Pancreas (tissue), 10 donors: ENCODE results near the gene PSMG3. TPM values are rescaled to one million over a fixed set of nuclear protein-coding genes. Genes with fewer than 3 reads are reported as not detected.

Experiments
- ATAC-seq, 4 donors: fragments of 200-7000 bp; cut with Tn5 transposase; one replicate each; pipeline versions ENCODE4 v1.8.0 to v1.9.1; 2020; ENCODE audit warnings: mild to moderate bottlenecking in 4 of 4, moderate library complexity in 4 of 4
- DNase-seq, 6 donors: peaks; one replicate each; pipeline ENCODE4 v3.0.0-alpha.2; 2020
- FAIRE-seq: peaks from 2 replicates; lab custom pipeline; 2012; peaks lifted over from hg19 to GRCh38; lab: Jason Lieb, UNC
- H3K27ac ChIP-seq, 4 donors: fragments of 200-600 bp; sonication (generic); 1 replicate in 3 of 4; 2 replicates in 1 of 4; pipeline versions ENCODE4 v1.5.0 to v1.8.0; 2020
- H3K27me3 ChIP-seq, 4 donors: fragments of 200-600 bp; one replicate each; pipeline ENCODE4 v1.8.0; 2021
- H3K36me3 ChIP-seq, 3 donors: fragments of 200-600 bp; sonication (generic) in 1 of 3; one replicate each; pipeline versions ENCODE4 v1.5.0 to v1.8.0; 2020 to 2021
- H3K4me1 ChIP-seq, 3 donors: fragments of 200-600 bp; one replicate each; pipeline ENCODE4 v1.8.0; 2021
- H3K4me3 ChIP-seq, 4 donors: fragments of 200-600 bp; sonication (generic) in 2 of 4; one replicate each; pipeline versions ENCODE4 v1.5.0 to v1.8.0; 2020 to 2021
- H3K9me3 ChIP-seq, 4 donors: fragments of 200-600 bp; one replicate each; pipeline ENCODE4 v1.8.0; 2021
- CTCF ChIP-seq, 4 donors: fragments of 200-600 bp; sonication (generic) in 3 of 4; IDR thresholded peaks; one replicate each; pipeline versions ENCODE4 v1.5.0 to v1.8.0; 2021; ENCODE audit warnings: antibody characterized with exemption in 4 of 4
- WGBS, 2 donors: extraction: QIAGEN DNeasy Blood & Tissue Kit; methylation state at CpG; one replicate each; pipeline ENCODE4 v1.1.7; 2013; 5-methylcytosine and 5-hydroxymethylcytosine counted together
- intact Hi-C, 3 donors: fragments of 100-400 bp; cut with DNase I; formaldehyde crosslinking; loops; one replicate each; pipeline versions ENCODE4 v1.11.1 to v1.14.2; 2022
- polyA plus RNA-seq, 2 donors: library from polyadenylated mRNA; stranded (reverse); fragments of 200-250 nt; gene quantifications; one replicate each; pipeline ENCODE4 v1.2.3, GENCODE V29; 2013
- total RNA-seq, 6 donors: library from RNA; stranded (reverse); fragmentation: NEBNext Ultra II Directional in 4 of 6; extraction: Animal tissue kit (Norgen Biotek cat#: 25700) in 4 of 6; gene quantifications; one replicate each; pipeline versions ENCODE4 v1.2.1 to v1.2.4, GENCODE V29; 2021 to 2023
- donor health status: healthy with polysubstance abuse.
- donor health status: DM: no; HTN: no; CAD: no; lungs with moderate emphysema.
- donor health status: DM: no; HTN: no; CAD: no.
- donor health status: control.
- donor health status: control.
- donor health status: Bipolar disorder and iron deficiency.
- donor health status: DM: yes; HTN: yes; CAD: no.
- donor health status: DM: no; HTN: no; CAD: no.
- donor health status: DM: no; HTN: no; CAD: no.
- donor health status: DM: yes; HTN: yes; CAD: no.

Gene PSMG3
- total and polyA plus RNA-seq, 8 donors: 6.7 to 46.1 (median 11.1) TPM

DNA sequence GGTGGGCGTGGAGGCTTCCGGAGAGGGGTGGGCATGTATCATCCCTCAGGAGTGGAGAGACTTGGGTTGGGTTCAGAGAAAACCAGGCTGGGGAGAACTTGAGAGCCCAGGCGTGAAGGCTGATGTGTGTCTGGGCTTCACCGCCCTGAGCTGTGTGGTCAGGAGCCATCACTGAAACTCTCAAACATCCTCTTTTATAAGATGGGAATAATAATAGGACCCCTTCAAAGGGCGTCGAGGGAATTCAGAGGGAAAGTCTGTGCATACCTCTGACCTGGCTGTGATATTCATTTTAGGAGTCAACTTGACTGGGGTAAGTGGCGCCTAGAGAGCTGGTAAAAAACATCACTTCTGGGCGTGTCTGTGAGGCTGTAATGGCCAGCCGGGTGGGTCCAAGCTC lies 21.1 kb upstream of the PSMG3 start:
- peaks cover 0 to 6% (median 0%) of the 10 kb centered on the region in 3 donors for H3K4me1 ChIP-seq
- H3K9me3 ChIP-seq: no peaks in the 10 kb centered on the region
- TF ChIP-seq CTCF (IDR thresholded peaks at IDR 0.05): no peak
- no peak overlapping the region for H3K4me3 ChIP-seq
- intact Hi-C loops: no loop called here
- no peak for ATAC-seq
- DNase-seq: peak in 1 of 6 donors; percentile 24
- WGBS, 2 donors: 51 to 56% methylated on average over 9 of the region's 9 CpGs
- H3K36me3 ChIP-seq: no peaks in the 10 kb centered on the region
- FAIRE-seq: no peak
- no peaks in the 10 kb centered on the region for H3K27me3 ChIP-seq
- no peak overlapping the region for H3K27ac ChIP-seq

DNA sequence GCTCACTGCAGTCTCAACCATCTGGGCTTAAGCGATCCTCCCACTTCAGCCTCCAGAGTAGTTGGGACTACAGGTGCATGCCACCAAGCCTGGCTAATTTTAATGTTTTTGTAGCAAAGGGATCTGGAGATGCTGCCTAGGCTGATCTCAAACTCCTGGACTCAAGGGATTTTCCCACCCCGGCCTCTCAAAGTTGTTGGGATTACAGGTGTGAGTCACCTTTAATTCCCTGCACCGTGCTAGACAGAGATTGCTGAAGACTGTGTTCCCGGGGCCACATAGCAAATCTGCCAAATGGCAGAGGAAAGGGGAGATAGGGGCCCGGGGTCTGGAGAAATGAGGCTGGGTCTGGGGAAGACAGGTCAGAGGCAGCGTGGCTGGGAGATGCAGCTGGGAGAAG lies 20.6 kb upstream of the PSMG3 start:
- H3K4me1 ChIP-seq: peaks cover 0 to 6% (median 0%) of the 10 kb centered on the region in 3 donors
- ATAC-seq (no peak), DNase-seq (peak in 1 of 6 donors; percentile 27), FAIRE-seq (no peak)
- no peaks in the 10 kb centered on the region for H3K36me3 ChIP-seq
- intact Hi-C loops: no loop called here
- WGBS, 2 donors: 66 to 69% methylated on average over 6 of the region's 6 CpGs
- no peaks in the 10 kb centered on the region for H3K9me3 ChIP-seq
- H3K27ac ChIP-seq: no peak overlapping the region
- H3K27me3 ChIP-seq: no peaks in the 10 kb centered on the region
- TF ChIP-seq CTCF (IDR thresholded peaks at IDR 0.05): no peak
- no peak overlapping the region for H3K4me3 ChIP-seq

GRCh38 chr7:1588978-1589377 lies 19.1 kb upstream of the PSMG3 start:
- Histone ChIP-seq H3K27ac (no peak overlapping the region), H3K4me3 (no peak overlapping the region), H3K4me1 (peaks cover 0 to 6% (median 0%) of the 10 kb centered on the region in 3 donors), H3K27me3 (no peaks in the 10 kb centered on the region), H3K36me3 (no peaks in the 10 kb centered on the region), H3K9me3 (no peaks in the 10 kb centered on the region)
- ATAC-seq (no peak), FAIRE-seq (no peak), DNase-seq (no peak)
- TF ChIP-seq CTCF (IDR thresholded peaks at IDR 0.05): no peak
- 90 to 100% methylated on average over 1 of the region's 1 CpG for WGBS, 2 donors
- intact Hi-C loops: loop anchor here in 1 of 3 donors (10.0 kb wide), 1 partner anchor 626 kb away; no protein-coding TSS in a partner anchor

- intact Hi-C loops: loop anchor here in 1 of 3 donors (10.0 kb wide), 1 partner anchor 627 kb away; no protein-coding TSS in a partner anchor
Measured at GRCh38 chr7:1587738-1588137, 17.9 kb upstream of the PSMG3 start.

More at GRCh38 chr7:1587738-1588137, 17.9 kb upstream of the PSMG3 start:
- no peak for TF ChIP-seq CTCF (IDR thresholded peaks at IDR 0.05)
- ATAC-seq (no peak), FAIRE-seq (no peak), DNase-seq (no peak)
- Histone ChIP-seq H3K4me1 (peaks cover 0 to 6% (median 0%) of the 10 kb centered on the region in 3 donors), H3K36me3 (no peaks in the 10 kb centered on the region), H3K27me3 (no peaks in the 10 kb centered on the region), H3K27ac (no peak overlapping the region), H3K4me3 (no peak overlapping the region), H3K9me3 (no peaks in the 10 kb centered on the region)
- 74 to 75% methylated on average over 12 of the region's 12 CpGs for WGBS, 2 donors
